Activated CD8-positive, alpha-beta T cell treated with anti-CD3 and anti-CD28 coated beads for 36 hours (primary cell): ENCODE results near the gene SUGCT. TPM values are rescaled to one million over a fixed set of nuclear protein-coding genes. Genes with fewer than 3 reads are reported as not detected.
"Not testable (repeated sequence)": the region's sequence is repeated elsewhere in the genome, so short reads cannot be mapped to it uniquely, and the experiment has no call there.

Source experiments
- ATAC-seq: fragments of 200-7000 bp; cut with Tn5 transposase; one replicate; pipeline ENCODE4 v1.10.0; 2021; ENCODE audit warnings: mild to moderate bottlenecking, moderate library complexity
- CTCF ChIA-PET: fragments of 350-600 bp; sonication (Branson Sonifier 250); formaldehyde crosslinking; loops from one replicate; lab custom pipeline; 2021; ENCODE audit warnings: antibody characterized with exemption; lab: Charles Lee
- POLR2A ChIA-PET: fragments of 350-600 bp; sonication (Branson Sonifier 250); formaldehyde crosslinking; loops from one replicate; lab custom pipeline; 2021; ENCODE audit warnings: antibody characterized with exemption; lab: Charles Lee
- DNase-seq: peaks from one replicate; pipeline ENCODE4 v3.0.0-alpha.2; 2020
- H3K27ac Mint-ChIP-seq: one replicate; pipeline ENCODE4 v1.8.0; 2021; ENCODE audit warnings: mild to moderate bottlenecking, mixed read lengths
- H3K27me3 Mint-ChIP-seq: one replicate; pipeline ENCODE4 v1.8.0; 2021; ENCODE audit warnings: mixed read lengths
- H3K36me3 Mint-ChIP-seq: one replicate; pipeline ENCODE4 v1.8.0; 2021; ENCODE audit warnings: low read depth, mixed read lengths
- H3K4me1 Mint-ChIP-seq: one replicate; pipeline ENCODE4 v1.8.0; 2021; ENCODE audit warnings: low read depth, mixed read lengths
- H3K4me3 Mint-ChIP-seq: one replicate; pipeline ENCODE4 v1.8.0; 2021; ENCODE audit warnings: mild to moderate bottlenecking, moderate library complexity, mixed read lengths
- H3K9me3 Mint-ChIP-seq: one replicate; pipeline ENCODE4 v1.8.0; 2021; ENCODE audit warnings: mixed read lengths
- CTCF ChIP-seq: fragments of 200-600 bp; IDR thresholded peaks from one replicate; pipeline ENCODE4 v1.8.0; 2022; ENCODE audit warnings: antibody characterized with exemption, mild to moderate bottlenecking
- intact Hi-C: fragments of 100-400 bp; cut with micrococcal nuclease; formaldehyde crosslinking; loops from one replicate; pipeline ENCODE4 v1.10.0; 2022
- total RNA-seq, 2 experiments: library from RNA; stranded (reverse); gene quantifications; one replicate each; pipeline ENCODE4 v1.2.3, GENCODE V29; 2021

The SUGCT gene
- total RNA-seq, 2 experiments from 2014 or later, result 1.6 to 2.0 TPM

- ATAC-seq (no peak), DNase-seq (no peak)
- peaks cover 3% of the 10 kb centered on the region for H3K4me1 Mint-ChIP-seq
- H3K36me3 Mint-ChIP-seq, result peaks cover under 1% of the 10 kb centered on the region
- no peak overlapping the region for H3K27ac Mint-ChIP-seq
- no peaks in the 10 kb centered on the region for H3K27me3 Mint-ChIP-seq
- ChIA-PET POLR2A (no interaction called here), CTCF (interaction anchor here (0.9 kb wide), 1 partner anchor 521 kb away, joined by 3 read pairs; no protein-coding TSS in a partner anchor)
- intact Hi-C loops, result no loop called here
- H3K4me3 Mint-ChIP-seq, result no peak overlapping the region
- TF ChIP-seq CTCF, result no peak
- H3K9me3 Mint-ChIP-seq, result no peaks in the 10 kb centered on the region
Observed at GRCh38 chr7:40101201-40101600, 33.6 kb upstream of the SUGCT start.

- intact Hi-C loops, result no loop called here
- H3K4me3 Mint-ChIP-seq, result no peak overlapping the region
- DNase-seq, result no peak
- no peaks in the 10 kb centered on the region for H3K4me1 Mint-ChIP-seq
- no peak overlapping the region for H3K27ac Mint-ChIP-seq
- POLR2A ChIA-PET, result no interaction called here
- no peak for ATAC-seq
- CTCF ChIA-PET, result no interaction called here
- H3K36me3 Mint-ChIP-seq, result no peaks in the 10 kb centered on the region
- no peaks in the 10 kb centered on the region for H3K27me3 Mint-ChIP-seq
- TF ChIP-seq CTCF, result no peak
- H3K9me3 Mint-ChIP-seq, result no peaks in the 10 kb centered on the region
Observed at GRCh38 chr7:40102897-40103296, 31.9 kb upstream of the SUGCT start.

- ATAC-seq, result no peak
- DNase-seq, result no peak
- Mint-ChIP-seq H3K27ac (no peak overlapping the region), H3K27me3 (no peaks in the 10 kb centered on the region), H3K4me3 (no peak overlapping the region), H3K36me3 (no peaks in the 10 kb centered on the region), H3K9me3 (no peaks in the 10 kb centered on the region), H3K4me1 (no peaks in the 10 kb centered on the region)
- TF ChIP-seq CTCF, result no peak
- ChIA-PET POLR2A (no interaction called here), CTCF (no interaction called here)
- intact Hi-C loops, result no loop called here
Observed at GRCh38 chr7:40105879-40106473, 28.8 kb upstream of the SUGCT start.

- no peak overlapping the region for H3K4me3 Mint-ChIP-seq
- intact Hi-C loops, result no loop called here
- no peak for TF ChIP-seq CTCF
- no peaks in the 10 kb centered on the region for H3K27me3 Mint-ChIP-seq
- H3K4me1 Mint-ChIP-seq, result no peaks in the 10 kb centered on the region
- no peak for DNase-seq
- ChIA-PET POLR2A (no interaction called here), CTCF (no interaction called here)
- ATAC-seq, result no peak
- no peaks in the 10 kb centered on the region for H3K36me3 Mint-ChIP-seq
- H3K9me3 Mint-ChIP-seq, result no peaks in the 10 kb centered on the region
- H3K27ac Mint-ChIP-seq, result no peak overlapping the region
Observed at GRCh38 chr7:40115936-40116335, 18.9 kb upstream of the SUGCT start.

GRCh38 chr7:40117199-40117598 lies 17.6 kb upstream of the SUGCT start:
- POLR2A ChIA-PET, result interaction anchor here (0.6 kb wide), 1 partner anchor 519 kb away, joined by 3 read pairs; no protein-coding TSS in a partner anchor
- intact Hi-C loops, H3K36me3 Mint-ChIP-seq, DNase-seq, H3K9me3 Mint-ChIP-seq, H3K4me1 Mint-ChIP-seq, H3K4me3 Mint-ChIP-seq, H3K27me3 Mint-ChIP-seq, H3K27ac Mint-ChIP-seq, CTCF ChIA-PET, ATAC-seq: not testable (repeated sequence)

- H3K36me3 Mint-ChIP-seq, H3K9me3 Mint-ChIP-seq, DNase-seq, POLR2A ChIA-PET, intact Hi-C loops, H3K4me1 Mint-ChIP-seq, H3K27ac Mint-ChIP-seq, H3K27me3 Mint-ChIP-seq, H3K4me3 Mint-ChIP-seq, ATAC-seq: not testable (repeated sequence)
- CTCF ChIA-PET, result interaction anchor here (1.4 kb wide), 1 partner anchor 17 kb away, joined by 5 read pairs; the partner anchor contains the start of genes MPLKIP and SUGCT
Observed at GRCh38 chr7:40118201-40118600, 16.6 kb upstream of the SUGCT start.
